ENCODE results near the gene FAM120B. TPM values are rescaled to one million over a fixed set of nuclear protein-coding genes. Genes with fewer than 3 reads are reported as not detected.

The FAM120B gene
- total RNA-seq, 1 experiment from 2014 or later = 16.7 TPM

- H2BK15ac ChIP-seq (ENCODE audit: low read depth, low read length) = no peak overlapping the region; the same call in 1 of the 2 replicates
- no peak for TF ChIP-seq CTCF (conservative IDR thresholded peaks at IDR 0.05)
Observed at GRCh38 chr6:170298688-170299087, 7.9 kb upstream of the FAM120B start.

More at GRCh38 chr6:170298688-170299087, 7.9 kb upstream of the FAM120B start:
- H3K36me3 Mint-ChIP-seq (ENCODE audit: insufficient read depth in 1 of 3, low read depth in 3 of 3) = peaks cover 37 to 54% (median 40%) of the 10 kb centered on the region in 3 experiments
- no peak overlapping the region for H3T11ph ChIP-seq (ENCODE audit: low read length)
- H3K4me1 ChIP-seq (ENCODE audit: insufficient read depth, low read length) = peaks cover 8% of the 10 kb centered on the region; the same call in 1 of the 2 replicates
- H3K27me3 ChIP-seq (ENCODE audit: insufficient read depth, low read length) = peaks cover 21% of the 10 kb centered on the region
- no peak overlapping the region for H2BK5ac ChIP-seq (ENCODE audit: insufficient read length, low read length)
- H2BK20ac ChIP-seq (ENCODE audit: low read depth, low read length, poor library complexity, severe bottlenecking) = no peak overlapping the region
- peaks cover 47 to 51% of the 10 kb centered on the region in 2 experiments for H3K9me3 Mint-ChIP-seq
- H3K27ac Mint-ChIP-seq = no peak overlapping the region
- no peak overlapping the region for H3K4me2 ChIP-seq (ENCODE audit: insufficient read depth, insufficient read length, low read length)
- no peak overlapping the region for H4K8ac ChIP-seq (replicated peaks; ENCODE audit: insufficient read length, low read depth, low read length)
- H3K14ac ChIP-seq (ENCODE audit: insufficient read depth, low read length) = no peak overlapping the region
- no CpG with 5 or more reads among the region's 1 CpG for WGBS (ENCODE audit: extremely low coverage, insufficient read length, low lambda C conversion rate)
- peak overlapping the region; percentile 60 for H2BK12ac ChIP-seq (ENCODE audit: insufficient read length, low read depth, low read length)
- no peaks in the 10 kb centered on the region for H3K79me2 ChIP-seq (ENCODE audit: insufficient read depth, low read length)
- no peak overlapping the region for H2AFZ ChIP-seq (ENCODE audit: low read length)
- H3K27me3 Mint-ChIP-seq (ENCODE audit: low read depth) = peaks cover 78% of the 10 kb centered on the region
- H3K4ac ChIP-seq (ENCODE audit: low read depth, low read length) = no peak overlapping the region
- H3K56ac ChIP-seq (ENCODE audit: insufficient read length, low read depth, low read length) = no peak overlapping the region
- H3K23ac ChIP-seq (ENCODE audit: insufficient read length, low read depth, low read length) = no peak overlapping the region
- DNase-seq = no peak
- H3K27ac ChIP-seq (ENCODE audit: insufficient read length, low read depth, low read length) = no peak overlapping the region
- H3K4me1 Mint-ChIP-seq = peaks cover 33 to 39% of the 10 kb centered on the region in 2 experiments
- H3K9me3 ChIP-seq (ENCODE audit: control insufficient read depth, low read depth, low read length) = peaks cover 21% of the 10 kb centered on the region
- no peak overlapping the region for H3K9ac ChIP-seq (ENCODE audit: extremely low read depth, insufficient read length, low read length)
- H2AK5ac ChIP-seq (ENCODE audit: insufficient read length, low read length) = no peak overlapping the region
- no peaks in the 10 kb centered on the region for H4K20me1 ChIP-seq (ENCODE audit: control insufficient read depth, insufficient read depth, insufficient read length)
- H3K79me1 ChIP-seq (ENCODE audit: insufficient read depth, low read depth, low read length, poor library complexity, severe bottlenecking) = no peaks in the 10 kb centered on the region
- H3K18ac ChIP-seq (ENCODE audit: insufficient read length, low read depth, low read length) = no peak overlapping the region
- no peak overlapping the region for H2BK120ac ChIP-seq (ENCODE audit: low read depth, low read length, poor library complexity, severe bottlenecking)
- H4K91ac ChIP-seq (ENCODE audit: insufficient read length, low read depth, low read length) = no peak overlapping the region
- no peak overlapping the region for H3K4me3 Mint-ChIP-seq
- H3K23me2 ChIP-seq (ENCODE audit: insufficient read length, low read depth, low read length, poor library complexity, severe bottlenecking) = peaks cover 4% of the 10 kb centered on the region
- H4K5ac ChIP-seq (ENCODE audit: insufficient read length, low read depth, low read length) = no peak overlapping the region

All from H9 (cell line).